Measurements from ENCODE around the gene NECAP2. TPM values are rescaled to one million over a fixed set of nuclear protein-coding genes. Genes with fewer than 3 reads are reported as not detected.
A peak's percentile ranks its signal among the peaks of the same experiment; 100 is the strongest.

The NECAP2 gene
- total RNA-seq, 4 donors from 2014 or later = 38.5 to 48.4 (median 47.2) TPM

- TF ChIP-seq CTCF (IDR thresholded peaks at IDR 0.05) = no peak
- no peak for TF ChIP-seq POLR2A (IDR thresholded peaks at IDR 0.05)
- peak overlapping the region in 1 of 4 donors; percentile 14 for H3K27ac ChIP-seq
- intact Hi-C loops (cut with DNase I) = loop anchor here (10.0 kb wide), 1 partner anchor 53 kb away; no protein-coding TSS in a partner anchor
- H3K36me3 ChIP-seq = peaks cover 9 to 53% (median 22%) of the 10 kb centered on the region in 3 donors
- 52 to 85% methylated on average over 3 to 7 of the region's 7 CpGs for WGBS, 2 donors
- peak overlapping the region in 1 of 4 donors; percentile 92 for H3K4me3 ChIP-seq
- no peaks in the 10 kb centered on the region for H3K9me3 ChIP-seq
- DNase-seq = no peak
- H3K4me1 ChIP-seq = peaks cover 11 to 44% (median 30%) of the 10 kb centered on the region in 3 donors
- H3K27me3 ChIP-seq = no peaks in the 10 kb centered on the region
Observed at GRCh38 chr1:16442265-16442664, 1.7 kb downstream of the NECAP2 start.

GRCh38 chr1:16442941-16443340 is 2.4 kb downstream of the NECAP2 start:
- Histone ChIP-seq H3K27ac (peak overlapping the region in 1 of 4 donors; percentile 14), H3K4me3 (no peak overlapping the region), H3K4me1 (peaks cover 11 to 44% (median 30%) of the 10 kb centered on the region in 3 donors), H3K36me3 (peaks cover 9 to 60% (median 27%) of the 10 kb centered on the region in 3 donors), H3K9me3 (no peaks in the 10 kb centered on the region), H3K27me3 (no peaks in the 10 kb centered on the region)
- no peak for TF ChIP-seq CTCF (IDR thresholded peaks at IDR 0.05)
- TF ChIP-seq POLR2A (IDR thresholded peaks at IDR 0.05) = no peak
- intact Hi-C loops (cut with DNase I) = loop anchor here (10.0 kb wide), 1 partner anchor 52 kb away; no protein-coding TSS in a partner anchor
- no peak for DNase-seq
- 37 to 58% methylated on average over 2 of the region's 2 CpGs for WGBS, 2 donors

GRCh38 chr1:16443975-16444770 is 3.6 kb downstream of the NECAP2 start:
- Histone ChIP-seq H3K9me3 (no peaks in the 10 kb centered on the region), H3K4me3 (no peak overlapping the region), H3K4me1 (peaks cover 11 to 48% (median 30%) of the 10 kb centered on the region in 3 donors), H3K27me3 (no peaks in the 10 kb centered on the region), H3K36me3 (peaks cover 9 to 72% (median 40%) of the 10 kb centered on the region in 3 donors), H3K27ac (peak overlapping the region in 2 of 4 donors; percentile 11 to 29)
- TF ChIP-seq CTCF (IDR thresholded peaks at IDR 0.05) (no peak), POLR2A (IDR thresholded peaks at IDR 0.05) (no peak)
- 72 to 79% methylated on average over 10 to 14 of the region's 14 CpGs for WGBS, 2 donors
- intact Hi-C loops (cut with DNase I) = loop anchor here (10.0 kb wide), 1 partner anchor 51 kb away; no protein-coding TSS in a partner anchor
- DNase-seq = no peak

- WGBS, 2 donors = 93 to 100% methylated on average over 1 to 4 of the region's 4 CpGs
- TF ChIP-seq CTCF (IDR thresholded peaks at IDR 0.05) = no peak
- TF ChIP-seq POLR2A (IDR thresholded peaks at IDR 0.05) = no peak
- intact Hi-C loops (cut with DNase I) = loop anchor here (10.0 kb wide), 1 partner anchor 50 kb away; no protein-coding TSS in a partner anchor
- Histone ChIP-seq H3K36me3 (peaks cover 9 to 81% (median 45%) of the 10 kb centered on the region in 3 donors), H3K27me3 (no peaks in the 10 kb centered on the region), H3K4me3 (no peak overlapping the region), H3K27ac (no peak overlapping the region), H3K9me3 (no peaks in the 10 kb centered on the region), H3K4me1 (peaks cover 9 to 55% (median 30%) of the 10 kb centered on the region in 3 donors)
- DNase-seq = no peak
Observed at GRCh38 chr1:16445052-16445451, 4.5 kb downstream of the NECAP2 start.

GRCh38 chr1:16446116-16446515 is 5.6 kb downstream of the NECAP2 start:
- WGBS, 2 donors = 89 to 93% methylated on average over 10 of the region's 10 CpGs

More at GRCh38 chr1:16446116-16446515, 5.6 kb downstream of the NECAP2 start:
- H3K4me1 ChIP-seq = peaks cover 6 to 57% (median 27%) of the 10 kb centered on the region in 3 donors
- intact Hi-C loops (cut with DNase I) = loop anchor here (10.0 kb wide), 1 partner anchor 49 kb away; no protein-coding TSS in a partner anchor
- DNase-seq = no peak
- H3K27ac ChIP-seq = no peak overlapping the region
- no peaks in the 10 kb centered on the region for H3K27me3 ChIP-seq
- H3K4me3 ChIP-seq = no peak overlapping the region
- peaks cover 9 to 92% (median 45%) of the 10 kb centered on the region in 3 donors for H3K36me3 ChIP-seq
- no peaks in the 10 kb centered on the region for H3K9me3 ChIP-seq
- TF ChIP-seq POLR2A (IDR thresholded peaks at IDR 0.05) (no peak), CTCF (IDR thresholded peaks at IDR 0.05) (no peak)
